Retinal pigment epithelial cell (primary cell): Measurements from ENCODE around the gene DNMT3A.
A peak's percentile ranks its signal among the peaks of the same experiment; 100 is the strongest.

Experiments used
- DNase-seq: peaks from one replicate; pipeline ENCODE4 v3.0.0-alpha.2; 2010; ENCODE audit warnings: low read depth
- H3K4me3 ChIP-seq: 2 replicates; pipeline ENCODE4 v1.5.1; 2011; ENCODE audit warnings: mild to moderate bottlenecking, low read length, control low read depth, moderate library complexity
- TF ChIP-seq, protein P1 (sequence below): conservative IDR thresholded peaks from 2 replicates; pipeline ENCODE4 v1.5.1; 2011; ENCODE audit warnings: low read depth, low read length, control low read depth, inconsistent platforms

DNMT3A gene

DNA sequence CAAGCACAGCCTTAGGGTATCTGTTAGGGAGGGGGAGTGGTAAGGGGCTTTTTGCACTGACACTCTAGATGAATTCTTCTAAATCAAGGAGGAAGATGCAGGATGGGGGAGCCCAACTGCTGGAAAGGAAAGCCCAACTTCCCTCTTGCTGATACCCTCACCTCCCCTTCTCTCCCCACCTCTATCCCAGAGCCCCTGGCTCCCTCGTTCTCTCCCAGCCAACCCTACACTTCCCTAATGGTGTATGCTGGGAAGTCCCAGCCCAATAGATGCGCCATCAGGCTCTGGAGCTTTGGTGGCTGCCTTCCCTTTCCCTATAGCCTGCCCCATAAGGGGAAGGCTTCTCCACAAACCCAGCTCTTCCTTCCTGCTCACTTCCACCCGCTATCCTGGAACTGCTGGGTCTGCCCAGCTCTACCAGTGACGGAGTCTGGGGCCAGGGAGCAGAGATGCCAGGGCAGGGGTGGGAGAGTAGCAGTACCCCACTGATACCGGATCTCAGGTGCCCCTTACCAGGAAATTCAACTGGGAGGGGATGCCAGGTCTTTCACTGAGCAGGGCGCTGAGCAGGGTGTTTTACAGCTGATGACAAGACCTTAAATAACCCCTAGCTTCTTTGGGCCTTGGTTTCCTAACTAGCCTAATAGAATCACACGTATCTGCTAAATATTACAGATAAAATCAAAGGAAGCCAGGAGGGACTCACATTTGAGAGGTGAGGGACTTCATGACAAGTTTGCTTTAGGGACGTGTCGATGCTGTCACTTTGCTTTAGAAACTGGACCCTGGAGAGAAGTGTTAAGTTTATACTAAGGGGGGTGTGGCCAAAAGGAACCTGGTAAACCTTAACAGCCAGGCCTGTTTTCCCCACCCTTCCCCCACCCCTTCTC lies 82.6 kb downstream of the DNMT3A start:
- TF ChIP-seq, protein P1, sequence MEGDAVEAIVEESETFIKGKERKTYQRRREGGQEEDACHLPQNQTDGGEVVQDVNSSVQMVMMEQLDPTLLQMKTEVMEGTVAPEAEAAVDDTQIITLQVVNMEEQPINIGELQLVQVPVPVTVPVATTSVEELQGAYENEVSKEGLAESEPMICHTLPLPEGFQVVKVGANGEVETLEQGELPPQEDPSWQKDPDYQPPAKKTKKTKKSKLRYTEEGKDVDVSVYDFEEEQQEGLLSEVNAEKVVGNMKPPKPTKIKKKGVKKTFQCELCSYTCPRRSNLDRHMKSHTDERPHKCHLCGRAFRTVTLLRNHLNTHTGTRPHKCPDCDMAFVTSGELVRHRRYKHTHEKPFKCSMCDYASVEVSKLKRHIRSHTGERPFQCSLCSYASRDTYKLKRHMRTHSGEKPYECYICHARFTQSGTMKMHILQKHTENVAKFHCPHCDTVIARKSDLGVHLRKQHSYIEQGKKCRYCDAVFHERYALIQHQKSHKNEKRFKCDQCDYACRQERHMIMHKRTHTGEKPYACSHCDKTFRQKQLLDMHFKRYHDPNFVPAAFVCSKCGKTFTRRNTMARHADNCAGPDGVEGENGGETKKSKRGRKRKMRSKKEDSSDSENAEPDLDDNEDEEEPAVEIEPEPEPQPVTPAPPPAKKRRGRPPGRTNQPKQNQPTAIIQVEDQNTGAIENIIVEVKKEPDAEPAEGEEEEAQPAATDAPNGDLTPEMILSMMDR: no peak
- no peak overlapping the region for H3K4me3 ChIP-seq
- no peak for DNase-seq

DNA sequence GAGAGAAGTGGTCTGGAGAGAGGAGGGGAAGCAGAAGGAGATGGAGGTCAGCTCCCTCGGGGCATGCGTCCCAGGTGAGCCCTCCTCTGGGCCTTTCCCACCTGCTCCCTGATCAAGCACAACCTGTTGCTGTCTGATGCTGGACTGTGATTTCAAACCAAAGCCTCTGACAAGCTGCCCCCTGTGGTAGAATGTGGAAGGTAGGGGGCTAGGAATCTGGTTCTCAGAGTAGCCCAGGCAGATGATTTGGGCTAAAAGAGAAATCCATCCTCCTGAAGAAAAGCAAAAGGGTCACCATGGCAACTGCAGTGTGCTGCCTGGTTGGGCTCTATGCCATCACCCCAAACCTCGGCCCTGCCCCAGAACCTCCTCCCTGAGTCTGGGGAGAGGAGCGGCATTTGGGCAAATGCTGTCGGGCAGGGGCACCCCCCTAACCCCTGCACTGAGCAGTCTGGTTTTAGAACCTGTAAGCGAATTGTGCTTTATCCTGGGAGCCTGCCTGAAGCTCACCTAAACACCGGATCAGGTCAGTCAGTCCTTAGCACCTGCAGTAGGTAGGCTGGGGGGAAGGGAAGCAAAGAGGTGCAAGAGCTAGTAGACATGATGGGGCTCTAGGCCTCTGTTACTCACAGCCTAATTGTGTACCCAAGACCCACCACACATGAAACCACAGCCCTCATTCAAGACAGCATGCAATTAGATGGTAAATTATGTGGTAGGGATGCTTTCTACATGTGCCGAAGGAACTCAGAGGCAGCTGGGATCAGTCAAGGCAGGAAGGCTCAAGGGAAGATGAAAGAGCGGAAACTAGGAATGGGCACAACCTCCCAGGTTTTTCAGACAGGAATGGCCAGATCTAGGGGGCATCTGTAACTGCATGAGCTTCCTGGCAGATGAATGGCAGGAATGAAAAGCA lies 83.5 kb downstream of the DNMT3A start:
- no peak for DNase-seq
- TF ChIP-seq, protein P1: peak; percentile 8

DNA sequence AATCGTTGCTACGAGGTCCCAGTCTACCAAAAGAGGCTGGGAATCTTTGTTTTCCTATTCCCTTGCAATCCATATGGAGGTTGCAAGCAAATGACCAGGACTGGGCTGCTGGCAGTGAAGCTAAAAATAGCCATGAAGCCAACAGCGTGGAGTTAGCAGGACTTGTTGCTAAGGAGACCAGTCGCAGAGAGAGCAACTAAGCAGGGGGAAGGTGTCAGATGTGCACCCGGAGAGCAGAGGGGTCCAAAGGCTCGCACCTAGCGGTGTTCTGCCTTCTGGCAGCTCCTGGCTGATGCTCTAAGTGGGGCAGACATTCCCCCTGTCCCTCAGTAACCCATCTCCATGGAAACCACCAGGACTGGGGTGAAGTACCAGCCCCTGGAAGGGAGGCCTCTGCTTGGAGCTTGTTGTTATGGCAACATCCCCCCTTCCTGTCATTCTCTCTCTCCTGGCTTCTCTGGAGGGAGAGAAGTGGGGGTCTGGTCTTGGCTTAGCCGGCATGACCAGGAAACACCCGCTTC lies 84.6 kb downstream of the DNMT3A start:
- H3K4me3 ChIP-seq: no peak overlapping the region
- peak; percentile 57 for DNase-seq
- TF ChIP-seq, protein P1: no peak

More for the DNA sequence above, 83.5 kb downstream of the DNMT3A start:
- H3K4me3 ChIP-seq: no peak overlapping the region

DNA sequence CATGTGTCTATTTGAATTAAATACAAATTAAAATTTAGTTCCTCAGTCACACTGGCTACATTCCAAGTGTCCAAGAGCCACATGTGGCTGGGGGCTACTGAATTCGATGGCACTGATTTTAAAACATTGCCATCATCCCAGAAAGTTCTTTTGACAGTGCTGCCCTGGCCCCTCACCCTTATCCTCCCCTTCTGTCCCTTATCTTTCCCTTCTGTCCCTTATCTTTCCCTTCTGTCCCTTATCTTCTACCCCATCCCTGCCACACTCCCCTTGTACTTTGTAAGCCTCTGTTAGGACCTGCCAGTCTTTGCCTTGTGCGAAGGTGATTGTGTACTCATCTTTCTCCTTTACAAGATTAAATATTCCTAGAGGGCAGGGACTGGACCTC lies 85.2 kb downstream of the DNMT3A start:
- TF ChIP-seq, protein P1: no peak
- DNase-seq: no peak
- H3K4me3 ChIP-seq: no peak overlapping the region

DNA sequence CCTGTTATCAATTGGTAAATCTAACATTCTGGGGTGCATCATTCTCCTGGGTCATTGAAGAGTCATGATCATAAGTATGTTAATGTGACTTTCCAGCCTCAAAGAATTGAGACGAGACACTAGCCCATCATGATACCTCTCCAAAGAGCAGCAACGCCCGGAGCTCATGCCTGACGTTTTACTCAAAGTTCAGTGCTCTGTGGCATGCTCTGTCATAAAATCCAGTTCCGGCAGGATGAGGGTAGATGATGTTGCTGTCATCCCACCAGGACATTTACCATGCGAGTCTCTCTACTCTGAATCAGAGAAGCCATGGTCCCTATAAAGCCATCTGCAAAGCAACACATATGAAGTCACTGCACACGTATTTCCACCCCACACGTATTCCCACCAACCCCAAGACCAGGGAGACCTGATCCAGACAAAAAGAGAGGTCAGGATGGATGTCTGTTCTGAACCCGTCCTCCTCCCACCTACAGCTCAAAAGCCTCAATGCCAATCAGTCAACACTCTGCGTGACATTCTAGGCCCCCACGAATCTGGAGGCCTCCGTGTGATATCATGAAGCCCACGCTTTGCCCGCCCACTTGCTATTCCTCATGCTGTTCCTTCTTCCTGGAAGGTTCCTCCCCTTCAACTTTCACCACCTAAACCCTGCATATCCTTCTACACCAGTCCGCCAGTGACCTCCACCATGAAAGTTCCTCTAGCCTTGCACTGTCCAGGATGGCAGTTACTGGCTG lies 85.8 kb downstream of the DNMT3A start:
- H3K4me3 ChIP-seq: no peak overlapping the region
- DNase-seq: no peak
- TF ChIP-seq, protein P1: no peak

DNA sequence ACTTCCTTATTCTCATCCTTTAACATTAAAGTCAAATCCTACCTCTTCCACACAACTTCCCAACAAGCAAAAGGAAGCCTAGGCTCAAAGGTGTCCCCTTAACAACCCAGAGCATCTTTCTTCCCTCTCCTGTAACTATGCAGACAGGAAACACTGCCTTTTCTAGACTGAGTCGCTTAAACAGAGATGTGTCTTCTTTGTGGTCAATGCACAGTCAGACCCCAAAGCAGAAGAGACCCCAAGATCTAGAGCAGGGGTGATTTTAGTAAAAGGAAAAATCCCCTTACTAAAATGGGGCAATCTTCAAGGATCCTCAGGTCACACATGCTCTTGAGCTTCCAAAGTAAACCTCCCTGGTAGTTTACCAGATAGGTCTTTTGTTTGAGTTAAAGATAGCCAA lies 86.8 kb downstream of the DNMT3A start:
- DNase-seq: no peak
- TF ChIP-seq, protein P1: no peak
- no peak overlapping the region for H3K4me3 ChIP-seq
